ENCODE data around the gene IFNAR2.

GRCh38 chr21:33211305-33211704 lies 18.4 kb upstream of the IFNAR2 start:
- TF ChIP-seq CTCF (conservative IDR thresholded peaks at IDR 0.05) (no peak), ZFX (IDR thresholded peaks at IDR 0.05) (no peak)

Data from C4-2B (cell line).